Measurements from ENCODE around the gene PIP5K1B.

The PIP5K1B gene

GRCh38 chr9:68925175-68925574 lies 220.1 kb downstream of the PIP5K1B start:
- Histone ChIP-seq H3K27me3 (replicated peaks; ENCODE audit: insufficient read depth, low read length) (no peaks in the 10 kb centered on the region), H3K9ac (ENCODE audit: low read length) (no peak overlapping the region), H2AFZ (ENCODE audit: low read length) (no peak overlapping the region), H3K4me2 (ENCODE audit: low read depth, low read length) (no peak overlapping the region), H3K9me3 (replicated peaks; ENCODE audit: insufficient read depth, low read length) (no peaks in the 10 kb centered on the region), H3F3A (ENCODE audit: insufficient read depth, low read length) (no peaks in the 10 kb centered on the region), H3K36me3 (replicated peaks; ENCODE audit: insufficient read depth, low read length) (no peaks in the 10 kb centered on the region), H3K9me2 (replicated peaks; ENCODE audit: insufficient read depth, low read length) (no peaks in the 10 kb centered on the region), H3K79me2 (ENCODE audit: low read length) (no peaks in the 10 kb centered on the region), H3K27ac (ENCODE audit: low read length) (no peak overlapping the region), H4K20me1 (ENCODE audit: insufficient read depth, low read length) (no peaks in the 10 kb centered on the region), H3K4me3 (ENCODE audit: low read length) (no peak overlapping the region), H3K4me1 (ENCODE audit: low read length) (no peaks in the 10 kb centered on the region)
- DNase-seq = no peak
- TF ChIP-seq EZH2 (optimal IDR thresholded peaks at IDR 0.05; ENCODE audit: low read depth, low read length) (no peak), CTCF (IDR thresholded peaks at IDR 0.05; ENCODE audit: low read length) (no peak), EZH2phosphoT487 (IDR thresholded peaks at IDR 0.05; ENCODE audit: low read length) (no peak)

GRCh38 chr9:68927165-68927564 lies 222.1 kb downstream of the PIP5K1B start:
- H2AFZ ChIP-seq (ENCODE audit: low read length) = no peak overlapping the region
- TF ChIP-seq EZH2phosphoT487 (IDR thresholded peaks at IDR 0.05; ENCODE audit: low read length) (no peak), EZH2 (optimal IDR thresholded peaks at IDR 0.05; ENCODE audit: low read depth, low read length) (no peak)
- H3K4me3 ChIP-seq (ENCODE audit: low read length) = no peak overlapping the region
- no peak overlapping the region for H3K9ac ChIP-seq (ENCODE audit: low read length)
- H3K36me3 ChIP-seq (replicated peaks; ENCODE audit: insufficient read depth, low read length) = no peaks in the 10 kb centered on the region
- H3K27me3 ChIP-seq (replicated peaks; ENCODE audit: insufficient read depth, low read length) = no peaks in the 10 kb centered on the region
- no peak overlapping the region for H3K4me2 ChIP-seq (ENCODE audit: low read depth, low read length)
- no peaks in the 10 kb centered on the region for H3K9me2 ChIP-seq (replicated peaks; ENCODE audit: insufficient read depth, low read length)
- H3K79me2 ChIP-seq (ENCODE audit: low read length) = no peaks in the 10 kb centered on the region
- no peak for DNase-seq
- H3K27ac ChIP-seq (ENCODE audit: low read length) = no peak overlapping the region
- H3K4me1 ChIP-seq (ENCODE audit: low read length) = peaks cover 8% of the 10 kb centered on the region; the same call in 1 of the 2 replicates
- no peaks in the 10 kb centered on the region; the same call in 1 of the 2 replicates for H3F3A ChIP-seq (ENCODE audit: insufficient read depth, low read length)
- H3K9me3 ChIP-seq (replicated peaks; ENCODE audit: insufficient read depth, low read length) = no peaks in the 10 kb centered on the region
- H4K20me1 ChIP-seq (ENCODE audit: insufficient read depth, low read length) = no peaks in the 10 kb centered on the region

GRCh38 chr9:68931821-68932220 lies 226.8 kb downstream of the PIP5K1B start:
- peaks cover 22% of the 10 kb centered on the region for H3F3A ChIP-seq (ENCODE audit: insufficient read depth, low read length)
- 0 out of 2 replicates have a peak, but pooled peaks cover 3% of the 10 kb centered on the region for H3K79me2 ChIP-seq (ENCODE audit: low read length)
- H2AFZ ChIP-seq (ENCODE audit: low read length) = no peak overlapping the region
- H3K4me2 ChIP-seq (ENCODE audit: low read depth, low read length) = no peak overlapping the region
- H3K4me1 ChIP-seq (ENCODE audit: low read length) = peaks cover 25% of the 10 kb centered on the region
- H3K27ac ChIP-seq (ENCODE audit: low read length) = peak overlapping the region; percentile 96; the same call in 1 of the 2 replicates
- H4K20me1 ChIP-seq (ENCODE audit: insufficient read depth, low read length) = no peaks in the 10 kb centered on the region
- TF ChIP-seq CTCF (IDR thresholded peaks at IDR 0.05; ENCODE audit: low read length) = no peak
- no peak for TF ChIP-seq EZH2phosphoT487 (IDR thresholded peaks at IDR 0.05; ENCODE audit: low read length)
- TF ChIP-seq EZH2 (optimal IDR thresholded peaks at IDR 0.05; ENCODE audit: low read depth, low read length) = no peak
- no peaks in the 10 kb centered on the region for H3K27me3 ChIP-seq (replicated peaks; ENCODE audit: insufficient read depth, low read length)
- no peak overlapping the region for H3K4me3 ChIP-seq (ENCODE audit: low read length)
- H3K36me3 ChIP-seq (replicated peaks; ENCODE audit: insufficient read depth, low read length) = no peaks in the 10 kb centered on the region
- no peaks in the 10 kb centered on the region for H3K9me2 ChIP-seq (replicated peaks; ENCODE audit: insufficient read depth, low read length)
- H3K9ac ChIP-seq (ENCODE audit: low read length) = no peak overlapping the region
- DNase-seq = no peak
- no peaks in the 10 kb centered on the region for H3K9me3 ChIP-seq (replicated peaks; ENCODE audit: insufficient read depth, low read length)

GRCh38 chr9:68932458-68932857 lies 227.4 kb downstream of the PIP5K1B start:
- Histone ChIP-seq H3K79me2 (ENCODE audit: low read length) (0 out of 2 replicates have a peak, but pooled peaks cover 3% of the 10 kb centered on the region), H3K4me2 (ENCODE audit: low read depth, low read length) (peak overlapping the region; percentile 79; the same call in 1 of the 2 replicates), H3K27ac (ENCODE audit: low read length) (peak overlapping the region; percentile 96), H3K4me1 (ENCODE audit: low read length) (peaks cover 25% of the 10 kb centered on the region), H3F3A (ENCODE audit: insufficient read depth, low read length) (peaks cover 22% of the 10 kb centered on the region), H2AFZ (ENCODE audit: low read length) (no peak overlapping the region), H3K27me3 (replicated peaks; ENCODE audit: insufficient read depth, low read length) (no peaks in the 10 kb centered on the region), H4K20me1 (ENCODE audit: insufficient read depth, low read length) (no peaks in the 10 kb centered on the region), H3K9ac (ENCODE audit: low read length) (peak overlapping the region; percentile 53; the same call in 1 of the 2 replicates), H3K9me3 (replicated peaks; ENCODE audit: insufficient read depth, low read length) (no peaks in the 10 kb centered on the region), H3K9me2 (replicated peaks; ENCODE audit: insufficient read depth, low read length) (no peaks in the 10 kb centered on the region), H3K4me3 (ENCODE audit: low read length) (no peak overlapping the region), H3K36me3 (replicated peaks; ENCODE audit: insufficient read depth, low read length) (no peaks in the 10 kb centered on the region)
- TF ChIP-seq CTCF (IDR thresholded peaks at IDR 0.05; ENCODE audit: low read length) = no peak
- no peak for TF ChIP-seq EZH2 (optimal IDR thresholded peaks at IDR 0.05; ENCODE audit: low read depth, low read length)
- TF ChIP-seq EZH2phosphoT487 (IDR thresholded peaks at IDR 0.05; ENCODE audit: low read length) = no peak
- DNase-seq = peak; percentile 54

All from MM.1S (cell line).